Endodermal cell (in vitro differentiated cells): ENCODE measurements around the gene JAKMIP3. TPM values are rescaled to one million over a fixed set of nuclear protein-coding genes. Genes with fewer than 3 reads are reported as not detected.

Experiments used
- DNase-seq: peaks from one replicate; pipeline ENCODE4 v3.0.0-alpha.2; 2017
- H3K27ac ChIP-seq: 2 replicates; pipeline ENCODE4 v1.5.1; 2013; ENCODE audit warnings: mild to moderate bottlenecking, low read depth, low read length, moderate library complexity
- H3K27me3 ChIP-seq: 2 replicates; pipeline ENCODE4 v1.6.1; 2013; ENCODE audit warnings: mild to moderate bottlenecking, low read length, moderate library complexity; ENCODE audit not compliant: insufficient read depth, control insufficient read depth, poor library complexity, severe bottlenecking
- H3K36me3 ChIP-seq: 2 replicates; pipeline ENCODE4 v1.7.0; 2013; ENCODE audit warnings: mild to moderate bottlenecking, low read length, moderate library complexity; ENCODE audit not compliant: control insufficient read depth, insufficient read depth
- H3K4me1 ChIP-seq: one replicate; pipeline ENCODE4 v1.7.0; 2013; ENCODE audit warnings: low read length; ENCODE audit not compliant: control insufficient read depth, insufficient read depth
- H3K4me3 ChIP-seq: 2 replicates; pipeline ENCODE4 v1.5.1; 2013; ENCODE audit warnings: mild to moderate bottlenecking, low read length, moderate library complexity
- H3K9ac ChIP-seq: 2 replicates; pipeline ENCODE4 v1.6.1; 2013; ENCODE audit warnings: mild to moderate bottlenecking, low read length, moderate library complexity; ENCODE audit not compliant: poor library complexity, severe bottlenecking; ENCODE audit errors: extremely low read depth
- H3K9me3 ChIP-seq: 2 replicates; pipeline ENCODE4 v1.6.1; 2013; ENCODE audit warnings: mild to moderate bottlenecking, low read length, moderate library complexity; ENCODE audit not compliant: control insufficient read depth
- H3K27ac Mint-ChIP-seq: 2 replicates; pipeline ENCODE4 v1.8.0; 2020; ENCODE audit warnings: mixed read lengths
- H3K27me3 Mint-ChIP-seq: 2 replicates; pipeline ENCODE4 v1.8.0; 2021; ENCODE audit warnings: mild to moderate bottlenecking, mixed read lengths; ENCODE audit not compliant: insufficient read depth
- H3K36me3 Mint-ChIP-seq: 2 replicates; pipeline ENCODE4 v1.8.0; 2020; ENCODE audit warnings: low read depth, mixed read lengths
- H3K4me1 Mint-ChIP-seq: 2 replicates; pipeline ENCODE4 v1.8.0; 2020; ENCODE audit warnings: mixed read lengths
- H3K4me3 Mint-ChIP-seq: 2 replicates; pipeline ENCODE4 v1.8.0; 2020; ENCODE audit warnings: mild to moderate bottlenecking, moderate library complexity, mixed read lengths
- H3K9me3 Mint-ChIP-seq: 2 replicates; pipeline ENCODE4 v1.8.0; 2020; ENCODE audit warnings: mild to moderate bottlenecking, mixed read lengths
- WGBS, 2 experiments: methylation state at CpG; one replicate each; pipeline versions ENCODE4 v1.1.5 to v1.1.7; 2013; ENCODE audit warnings: missing lambda C conversion rate in 2 of 2, mixed read lengths in 1 of 2; ENCODE audit not compliant: insufficient coverage in 1 of 2, insufficient read length in 1 of 2; 5-methylcytosine and 5-hydroxymethylcytosine counted together
- total RNA-seq, 2 donors: library from RNA; stranded (reverse); fragmentation: NEBNext Ultra II Directional in 1 of 2; extraction: Animal tissue kit (Norgen Biotek cat#: 25700) in 1 of 2; gene quantifications; 2 replicates in 1 of 2; 3 replicates in 1 of 2; pipeline ENCODE4 v1.2.1, GENCODE V29; 2021
- TF ChIP-seq, protein P1 (sequence below): fragments of 200-600 bp; sonication (generic); conservative IDR thresholded peaks from 2 replicates; pipeline ENCODE4 v1.5.0; 2021; ENCODE audit warnings: antibody characterized with exemption, mild to moderate bottlenecking

Gene JAKMIP3
- total RNA-seq, 2 donors from 2014 or later = 0.95 to 0.99 TPM

DNA sequence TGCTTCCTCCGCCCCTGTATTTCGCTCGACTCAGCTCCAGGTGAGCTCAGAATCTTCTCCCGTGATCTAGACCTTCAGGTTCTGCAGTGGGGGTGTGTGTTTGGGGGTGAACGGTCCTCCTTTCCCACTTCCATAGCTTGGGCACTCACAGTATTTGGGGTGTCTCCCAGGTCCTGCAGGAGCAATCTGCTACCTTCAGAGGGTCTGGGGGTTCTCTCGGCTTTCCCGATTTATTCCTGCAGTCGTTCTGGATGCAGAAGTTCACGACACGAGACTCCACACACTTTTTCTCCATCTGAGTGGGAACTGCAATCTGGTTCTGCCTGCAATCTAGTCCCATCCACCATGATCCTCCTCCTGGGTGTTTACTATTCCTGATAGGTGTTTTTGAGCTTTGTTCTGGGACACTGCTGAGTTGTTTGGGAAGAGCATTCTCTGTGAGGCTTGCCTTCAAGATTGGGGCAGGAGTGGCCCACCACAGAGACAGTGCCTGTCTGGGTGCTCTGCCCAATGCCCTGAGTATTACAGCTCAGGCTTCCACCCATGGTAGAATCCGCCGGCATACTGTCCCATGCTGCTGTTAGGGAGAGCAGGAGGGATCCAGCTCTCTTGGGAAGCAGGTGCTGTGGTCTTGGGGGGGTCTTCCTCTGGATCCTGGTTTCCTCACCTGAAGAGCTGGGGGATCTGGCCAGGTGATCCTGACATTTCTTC, 29.8 kb downstream of the JAKMIP3 start:
- no peak overlapping the region for H3K27ac Mint-ChIP-seq
- WGBS, 2 experiments = 89 to 98% methylated on average over 6 to 12 of the region's 12 CpGs

DNA sequence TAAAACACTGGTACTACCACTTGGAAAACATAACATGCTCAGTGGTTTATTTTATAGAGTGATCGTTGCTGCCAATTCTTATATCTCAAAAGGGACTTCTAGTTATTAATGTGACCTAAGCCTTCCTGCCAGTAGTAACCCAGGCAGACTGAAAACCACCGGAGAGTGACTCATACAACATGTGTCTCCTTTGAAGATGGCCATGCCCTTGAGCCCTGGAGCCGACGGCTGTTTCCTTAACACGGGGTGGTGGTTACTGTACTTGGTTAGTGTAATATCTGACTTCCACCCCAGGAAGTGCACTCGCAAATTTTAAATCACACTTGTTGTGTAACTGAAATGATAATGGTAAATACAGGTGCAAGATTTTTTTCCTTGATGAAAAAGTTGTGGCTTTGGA, 30.5 kb downstream of the JAKMIP3 start:
- no peak overlapping the region for H3K27ac ChIP-seq
- DNase-seq = no peak
- Mint-ChIP-seq H3K36me3 (no peaks in the 10 kb centered on the region), H3K9me3 (peaks cover 32% of the 10 kb centered on the region), H3K27ac (no peak overlapping the region), H3K4me1 (peaks cover 4% of the 10 kb centered on the region), H3K27me3 (peaks cover 5% of the 10 kb centered on the region), H3K4me3 (no peak overlapping the region)
- H3K9me3 ChIP-seq = peaks cover 17% of the 10 kb centered on the region
- peaks cover 8% of the 10 kb centered on the region for H3K4me1 ChIP-seq
- H3K36me3 ChIP-seq = no peaks in the 10 kb centered on the region
- no peaks in the 10 kb centered on the region for H3K27me3 ChIP-seq
- TF ChIP-seq, protein P1, sequence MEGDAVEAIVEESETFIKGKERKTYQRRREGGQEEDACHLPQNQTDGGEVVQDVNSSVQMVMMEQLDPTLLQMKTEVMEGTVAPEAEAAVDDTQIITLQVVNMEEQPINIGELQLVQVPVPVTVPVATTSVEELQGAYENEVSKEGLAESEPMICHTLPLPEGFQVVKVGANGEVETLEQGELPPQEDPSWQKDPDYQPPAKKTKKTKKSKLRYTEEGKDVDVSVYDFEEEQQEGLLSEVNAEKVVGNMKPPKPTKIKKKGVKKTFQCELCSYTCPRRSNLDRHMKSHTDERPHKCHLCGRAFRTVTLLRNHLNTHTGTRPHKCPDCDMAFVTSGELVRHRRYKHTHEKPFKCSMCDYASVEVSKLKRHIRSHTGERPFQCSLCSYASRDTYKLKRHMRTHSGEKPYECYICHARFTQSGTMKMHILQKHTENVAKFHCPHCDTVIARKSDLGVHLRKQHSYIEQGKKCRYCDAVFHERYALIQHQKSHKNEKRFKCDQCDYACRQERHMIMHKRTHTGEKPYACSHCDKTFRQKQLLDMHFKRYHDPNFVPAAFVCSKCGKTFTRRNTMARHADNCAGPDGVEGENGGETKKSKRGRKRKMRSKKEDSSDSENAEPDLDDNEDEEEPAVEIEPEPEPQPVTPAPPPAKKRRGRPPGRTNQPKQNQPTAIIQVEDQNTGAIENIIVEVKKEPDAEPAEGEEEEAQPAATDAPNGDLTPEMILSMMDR = no peak
- WGBS, 2 experiments = 91 to 98% methylated on average over 5 to 6 of the region's 6 CpGs
- H3K9ac ChIP-seq = no peak overlapping the region
- H3K4me3 ChIP-seq = no peak overlapping the region

More for the DNA sequence above, 29.8 kb downstream of the JAKMIP3 start:
- no peaks in the 10 kb centered on the region for H3K27me3 ChIP-seq
- peak; percentile 24 for DNase-seq
- no peak overlapping the region for H3K27ac ChIP-seq
- peaks cover 8% of the 10 kb centered on the region for H3K4me1 ChIP-seq
- Mint-ChIP-seq H3K9me3 (peaks cover 36% of the 10 kb centered on the region), H3K36me3 (no peaks in the 10 kb centered on the region), H3K4me3 (no peak overlapping the region), H3K27me3 (peaks cover 12% of the 10 kb centered on the region), H3K4me1 (peaks cover 4% of the 10 kb centered on the region)
- H3K9ac ChIP-seq = no peak overlapping the region
- TF ChIP-seq, protein P1 = no peak
- peaks cover 17% of the 10 kb centered on the region for H3K9me3 ChIP-seq
- no peaks in the 10 kb centered on the region for H3K36me3 ChIP-seq
- H3K4me3 ChIP-seq = peak overlapping the region; percentile 23

DNA sequence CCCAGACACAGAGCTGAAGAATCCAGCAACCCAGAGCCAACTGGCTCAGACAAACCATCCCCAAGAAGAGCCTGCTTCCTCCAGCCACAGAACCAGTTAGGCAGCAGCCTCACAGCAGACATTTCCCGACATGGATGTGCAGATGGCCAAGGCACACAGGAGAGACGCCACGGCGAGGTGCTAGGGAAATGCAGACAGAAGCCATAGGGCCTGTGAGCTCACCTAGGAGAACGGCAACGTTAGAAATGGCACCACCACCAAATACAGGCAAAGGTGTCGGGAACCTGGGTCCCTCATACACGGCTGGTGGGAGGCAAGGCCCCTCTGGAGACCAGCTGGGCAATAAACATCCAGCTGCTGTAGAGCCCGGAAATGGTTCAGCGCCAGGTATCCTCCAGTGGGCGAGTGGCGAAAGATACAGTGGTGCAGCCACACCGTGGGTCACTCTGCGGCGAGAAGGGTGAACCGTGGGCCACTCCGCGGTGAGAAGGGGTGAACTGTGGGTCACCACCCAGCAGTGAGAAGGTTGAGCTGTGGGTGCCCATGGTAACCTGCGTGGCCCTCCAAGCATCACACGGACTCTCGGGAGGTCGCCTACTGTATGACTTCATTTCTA, 31.2 kb downstream of the JAKMIP3 start:
- H3K27ac ChIP-seq = no peak overlapping the region
- Mint-ChIP-seq H3K27ac (no peak overlapping the region), H3K9me3 (peaks cover 32% of the 10 kb centered on the region), H3K4me1 (peaks cover 4% of the 10 kb centered on the region), H3K27me3 (peaks cover 5% of the 10 kb centered on the region), H3K4me3 (no peak overlapping the region), H3K36me3 (no peaks in the 10 kb centered on the region)
- peaks cover 17% of the 10 kb centered on the region for H3K9me3 ChIP-seq
- no peaks in the 10 kb centered on the region for H3K36me3 ChIP-seq
- peaks cover 8% of the 10 kb centered on the region for H3K4me1 ChIP-seq
- WGBS, 2 experiments = 95 to 98% methylated on average over 14 to 22 of the region's 22 CpGs
- DNase-seq = no peak
- no peaks in the 10 kb centered on the region for H3K27me3 ChIP-seq
- H3K9ac ChIP-seq = no peak overlapping the region
- TF ChIP-seq, protein P1 = no peak
- no peak overlapping the region for H3K4me3 ChIP-seq
